Measurements from ENCODE around the gene GALNT9.
"Not testable (repeated sequence)": the region's sequence is repeated elsewhere in the genome, so short reads cannot be mapped to it uniquely, and the experiment has no call there.

GALNT9 gene

GRCh38 chr12:132257206-132257954, 72.0 kb downstream of the GALNT9 start:
- TF ChIP-seq ZFX (IDR thresholded peaks at IDR 0.05; ENCODE audit: borderline replicate concordance) = no peak
- TF ChIP-seq CTCF (IDR thresholded peaks at IDR 0.05) = no peak
- no peak overlapping the region for H3K27ac ChIP-seq

- no peak for TF ChIP-seq ZFX (IDR thresholded peaks at IDR 0.05; ENCODE audit: borderline replicate concordance)
- TF ChIP-seq CTCF (IDR thresholded peaks at IDR 0.05) = no peak
- no peak overlapping the region for H3K27ac ChIP-seq
Observed at GRCh38 chr12:132256646-132257045, 72.7 kb downstream of the GALNT9 start.

GRCh38 chr12:132255642-132256041, 73.7 kb downstream of the GALNT9 start:
- TF ChIP-seq ZFX (IDR thresholded peaks at IDR 0.05; ENCODE audit: borderline replicate concordance) (no peak), CTCF (IDR thresholded peaks at IDR 0.05) (no peak)
- H3K27ac ChIP-seq = no peak overlapping the region

- no peak for TF ChIP-seq CTCF (IDR thresholded peaks at IDR 0.05)
- TF ChIP-seq ZFX (IDR thresholded peaks at IDR 0.05; ENCODE audit: borderline replicate concordance) = no peak
- no peak overlapping the region for H3K27ac ChIP-seq
Observed at GRCh38 chr12:132253698-132254480, 75.5 kb downstream of the GALNT9 start.

- not testable (repeated sequence) for H3K27ac ChIP-seq
Observed at GRCh38 chr12:132252981-132253380, 76.4 kb downstream of the GALNT9 start.

GRCh38 chr12:132251741-132252490, 77.5 kb downstream of the GALNT9 start:
- H3K27ac ChIP-seq = no peak overlapping the region

More at GRCh38 chr12:132251741-132252490, 77.5 kb downstream of the GALNT9 start:
- TF ChIP-seq CTCF (IDR thresholded peaks at IDR 0.05) = no peak
- TF ChIP-seq ZFX (IDR thresholded peaks at IDR 0.05; ENCODE audit: borderline replicate concordance) = no peak

Data from 22Rv1 (cell line).